B cell (primary cell): ENCODE measurements around the gene PRKN. TPM values are rescaled to one million over a fixed set of nuclear protein-coding genes. Genes with fewer than 3 reads are reported as not detected.

Experiments used
- ATAC-seq: fragments of 200-7000 bp; cut with Tn5 transposase; one replicate; pipeline ENCODE4 v1.10.0; 2021; ENCODE audit warnings: low read depth, mild to moderate bottlenecking, moderate number of reproducible peaks, moderate library complexity
- CTCF ChIA-PET: fragments of 350-600 bp; sonication (Branson Sonifier 250); formaldehyde crosslinking; loops from one replicate; lab custom pipeline; 2021; ENCODE audit warnings: antibody characterized with exemption, inconsistent platforms; lab: Charles Lee
- POLR2A ChIA-PET: fragments of 350-600 bp; sonication (Branson Sonifier 250); formaldehyde crosslinking; loops from one replicate; lab custom pipeline; 2021; ENCODE audit warnings: antibody characterized with exemption; lab: Charles Lee
- DNase-seq: peaks from one replicate; pipeline ENCODE4 v3.0.0; 2013
- H2AFZ ChIP-seq: 2 replicates; pipeline ENCODE4 v1.6.1; 2012; ENCODE audit warnings: mild to moderate bottlenecking, low read depth, low read length; ENCODE audit not compliant: insufficient read depth, poor library complexity, severe bottlenecking
- H3K27ac ChIP-seq, 2 donors: 1 replicate in 1 of 2; 2 replicates in 1 of 2; pipeline ENCODE4 v1.5.1; 2012 to 2013; ENCODE audit warnings: low read length in 2 of 2, mild to moderate bottlenecking in 2 of 2, moderate library complexity in 1 of 2
- H3K27me3 ChIP-seq, 4 experiments: fragments of 200-600 bp in 1 of 4; sonication (generic) in 1 of 4; replicated peaks in 1 of 4; 1 replicate in 2 of 4; 2 replicates in 2 of 4; pipeline versions ENCODE4 v1.6.1 to v1.7.0; 2013 to 2016; ENCODE audit warnings: low read length in 3 of 4, mild to moderate bottlenecking in 2 of 4, mixed read lengths in 1 of 4, moderate library complexity in 1 of 4; ENCODE audit not compliant: insufficient read depth in 4 of 4, control insufficient read depth in 3 of 4; ENCODE audit errors: control extremely low read depth in 1 of 4
- H3K36me3 ChIP-seq, 2 experiments: replicated peaks in 1 of 2; 1 replicate in 1 of 2; 2 replicates in 1 of 2; pipeline versions ENCODE4 v1.6.1 to v1.7.1; 2013; ENCODE audit warnings: low read length in 1 of 2; ENCODE audit not compliant: insufficient read depth in 2 of 2, control insufficient read depth in 1 of 2; ENCODE audit errors: control extremely low read depth in 1 of 2, extremely low read depth in 1 of 2
- H3K4me1 ChIP-seq, 2 donors: fragments of 200-600 bp in 1 of 2; sonication (generic) in 1 of 2; 1 replicate in 1 of 2; 2 replicates in 1 of 2; pipeline versions ENCODE4 v1.5.1 to v1.6.1; 2013 to 2017; ENCODE audit warnings: low read length in 2 of 2; ENCODE audit not compliant: control insufficient read depth in 2 of 2, insufficient read depth in 2 of 2
- H3K4me2 ChIP-seq: replicated peaks from 2 replicates; pipeline ENCODE3; 2012; ENCODE audit warnings: mild to moderate bottlenecking, low read depth, low read length; ENCODE audit not compliant: poor library complexity, severe bottlenecking
- H3K4me3 ChIP-seq, 5 experiments: fragments of 200-600 bp in 1 of 5; sonication (generic) in 1 of 5; 1 replicate in 3 of 5; 2 replicates in 2 of 5; pipeline versions ENCODE4 v1.5.1 to v1.7.0; 2011 to 2016; ENCODE audit warnings: low read length in 4 of 5, mild to moderate bottlenecking in 4 of 5, low read depth in 2 of 5, control low read depth in 1 of 5, moderate library complexity in 1 of 5; ENCODE audit not compliant: insufficient read depth in 1 of 5; ENCODE audit errors: control extremely low read depth in 1 of 5, extremely low read depth in 1 of 5
- H3K79me2 ChIP-seq: fragments of 200-600 bp; sonication (generic); one replicate; pipeline ENCODE4 v1.6.0; 2016; ENCODE audit warnings: low read length; ENCODE audit not compliant: control insufficient read depth, insufficient read depth
- H3K9ac ChIP-seq: fragments of 200-600 bp; sonication (generic); 2 replicates; pipeline ENCODE4 v1.6.1; 2017; ENCODE audit warnings: mild to moderate bottlenecking, low read length, moderate library complexity
- H3K9me3 ChIP-seq, 3 donors: one replicate each; pipeline versions ENCODE4 v1.6.1 to v1.7.1; 2013; ENCODE audit warnings: low read length in 2 of 3; ENCODE audit not compliant: control insufficient read depth in 2 of 3, insufficient read depth in 1 of 3; ENCODE audit errors: control extremely low read depth in 1 of 3
- H4K20me1 ChIP-seq: 2 replicates; pipeline ENCODE4 v1.6.0; 2012; ENCODE audit warnings: mild to moderate bottlenecking, low read length; ENCODE audit not compliant: insufficient read depth, control insufficient read depth, poor library complexity, severe bottlenecking
- H3K27ac Mint-ChIP-seq: one replicate; pipeline ENCODE4 v1.8.0; 2021; ENCODE audit warnings: mixed read lengths
- H3K27me3 Mint-ChIP-seq: one replicate; pipeline ENCODE4 v1.8.0; 2021; ENCODE audit warnings: mixed read lengths
- H3K4me1 Mint-ChIP-seq: one replicate; pipeline ENCODE4 v1.8.0; 2021; ENCODE audit warnings: mixed read lengths
- H3K4me3 Mint-ChIP-seq: one replicate; pipeline ENCODE4 v1.8.0; 2021; ENCODE audit warnings: mixed read lengths
- H3K9me3 Mint-ChIP-seq: one replicate; pipeline ENCODE4 v1.8.0; 2022; ENCODE audit warnings: mixed read lengths; ENCODE audit not compliant: insufficient read depth
- EZH2 ChIP-seq: IDR thresholded peaks from 2 replicates; pipeline ENCODE4 v1.6.1; 2012; ENCODE audit warnings: borderline replicate concordance, low read depth, mild to moderate bottlenecking, moderate library complexity, low read length; ENCODE audit not compliant: insufficient read depth, poor library complexity, severe bottlenecking
- WGBS: methylation state at CpG from one replicate; pipeline ENCODE4 v1.1.5; 2013; ENCODE audit warnings: missing lambda C conversion rate; ENCODE audit not compliant: insufficient coverage; 5-methylcytosine and 5-hydroxymethylcytosine counted together
- intact Hi-C: fragments of 100-400 bp; cut with micrococcal nuclease; formaldehyde crosslinking; loops from one replicate; pipeline ENCODE4 v1.10.0; 2022
- polyA plus RNA-seq: library from polyadenylated mRNA; depleted of rRNA; stranded (reverse); fragments of >200 nt; gene quantifications from 2 replicates; pipeline ENCODE4 v1.2.3, GENCODE V29; 2012
- total RNA-seq, 2 donors: library from RNA; stranded (reverse); fragments of 120-200 nt in 1 of 2; gene quantifications; 1 replicate in 1 of 2; 2 replicates in 1 of 2; pipeline versions ENCODE4 v1.2.3 to v1.2.4, GENCODE V29; 2013 to 2022
- TF ChIP-seq, protein P1 (sequence below): fragments of 200-600 bp; IDR thresholded peaks from one replicate; pipeline ENCODE4 v1.8.0; 2022; ENCODE audit warnings: antibody characterized with exemption, mild to moderate bottlenecking

PRKN gene
- total and polyA plus RNA-seq, 2 donors (not counting 1 experiment from before 2014, with no cell fraction given) = 1.6 to 6.2 TPM

DNA sequence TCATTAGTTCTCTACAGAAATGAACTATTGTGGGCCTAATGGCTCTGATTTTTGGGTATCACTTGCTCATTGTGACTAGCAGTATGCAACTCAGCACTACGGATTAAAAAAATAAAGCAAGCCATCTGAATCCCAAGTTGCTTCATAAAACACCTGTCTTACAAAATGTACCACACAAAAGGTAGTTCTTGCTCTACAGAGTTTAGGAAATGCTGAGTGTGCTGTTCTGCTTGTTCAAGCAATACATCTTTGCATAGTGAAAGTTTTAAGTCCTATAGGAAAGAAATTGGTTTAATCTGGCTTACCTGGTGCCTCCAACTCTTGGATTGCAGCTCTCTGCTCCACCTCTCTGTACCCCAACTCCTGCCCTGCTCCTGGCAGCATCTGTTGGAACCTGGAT is 1187.0 kb downstream of the PRKN start:
- Histone ChIP-seq H3K27me3 (no peaks in the 10 kb centered on the region), H3K36me3 (no peaks in the 10 kb centered on the region), H3K4me3 (no peak overlapping the region), H2AFZ (no peak overlapping the region), H4K20me1 (no peaks in the 10 kb centered on the region), H3K27ac (no peak overlapping the region), H3K4me2 (no peak overlapping the region), H3K9me3 (no peaks in the 10 kb centered on the region), H3K79me2 (no peaks in the 10 kb centered on the region), H3K4me1 (no peaks in the 10 kb centered on the region), H3K9ac (no peak overlapping the region)
- WGBS = no CpG with 5 or more reads among the region's 1 CpG
- Mint-ChIP-seq H3K9me3 (no peaks in the 10 kb centered on the region), H3K4me3 (no peak overlapping the region), H3K27ac (no peak overlapping the region), H3K4me1 (no peaks in the 10 kb centered on the region), H3K27me3 (no peaks in the 10 kb centered on the region)
- ATAC-seq (no peak), DNase-seq (no peak)
- ChIA-PET CTCF (no interaction called here), POLR2A (no interaction called here)
- intact Hi-C loops = no loop called here
- TF ChIP-seq EZH2 = no peak
- TF ChIP-seq, protein P1, sequence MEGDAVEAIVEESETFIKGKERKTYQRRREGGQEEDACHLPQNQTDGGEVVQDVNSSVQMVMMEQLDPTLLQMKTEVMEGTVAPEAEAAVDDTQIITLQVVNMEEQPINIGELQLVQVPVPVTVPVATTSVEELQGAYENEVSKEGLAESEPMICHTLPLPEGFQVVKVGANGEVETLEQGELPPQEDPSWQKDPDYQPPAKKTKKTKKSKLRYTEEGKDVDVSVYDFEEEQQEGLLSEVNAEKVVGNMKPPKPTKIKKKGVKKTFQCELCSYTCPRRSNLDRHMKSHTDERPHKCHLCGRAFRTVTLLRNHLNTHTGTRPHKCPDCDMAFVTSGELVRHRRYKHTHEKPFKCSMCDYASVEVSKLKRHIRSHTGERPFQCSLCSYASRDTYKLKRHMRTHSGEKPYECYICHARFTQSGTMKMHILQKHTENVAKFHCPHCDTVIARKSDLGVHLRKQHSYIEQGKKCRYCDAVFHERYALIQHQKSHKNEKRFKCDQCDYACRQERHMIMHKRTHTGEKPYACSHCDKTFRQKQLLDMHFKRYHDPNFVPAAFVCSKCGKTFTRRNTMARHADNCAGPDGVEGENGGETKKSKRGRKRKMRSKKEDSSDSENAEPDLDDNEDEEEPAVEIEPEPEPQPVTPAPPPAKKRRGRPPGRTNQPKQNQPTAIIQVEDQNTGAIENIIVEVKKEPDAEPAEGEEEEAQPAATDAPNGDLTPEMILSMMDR = no peak

DNA sequence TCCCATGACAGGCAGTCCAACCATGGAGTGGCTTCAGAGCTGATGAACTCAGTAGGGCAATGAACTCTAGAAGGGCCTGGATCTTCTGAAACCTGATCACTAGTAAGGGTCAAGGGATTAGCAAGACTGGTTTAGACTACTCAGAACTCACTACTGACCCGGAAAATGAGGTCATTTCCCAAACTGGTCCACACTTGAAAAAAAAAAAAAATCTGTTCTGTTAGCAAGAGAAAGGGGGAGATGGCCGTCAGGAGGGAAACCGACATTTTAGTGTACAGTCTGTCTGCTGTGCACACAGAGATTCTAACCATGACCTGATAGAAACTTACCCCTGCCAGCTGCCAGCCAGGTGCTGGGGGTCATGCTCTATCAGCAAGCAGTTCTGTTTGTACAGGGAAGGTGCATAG is 1191.3 kb downstream of the PRKN start:
- Histone ChIP-seq H2AFZ (no peak overlapping the region), H4K20me1 (no peaks in the 10 kb centered on the region), H3K79me2 (no peaks in the 10 kb centered on the region), H3K4me1 (no peaks in the 10 kb centered on the region), H3K36me3 (no peaks in the 10 kb centered on the region), H3K9me3 (no peaks in the 10 kb centered on the region), H3K27ac (no peak overlapping the region), H3K9ac (no peak overlapping the region), H3K4me2 (no peak overlapping the region), H3K27me3 (no peaks in the 10 kb centered on the region), H3K4me3 (no peak overlapping the region)
- no peak overlapping the region for H3K4me3 Mint-ChIP-seq
- intact Hi-C loops = no loop called here
- peaks cover 5% of the 10 kb centered on the region for H3K9me3 Mint-ChIP-seq
- CTCF ChIA-PET = no interaction called here
- POLR2A ChIA-PET = no interaction called here
- no CpG with 5 or more reads among the region's 3 CpGs for WGBS
- ATAC-seq (no peak), DNase-seq (no peak)
- no peaks in the 10 kb centered on the region for H3K27me3 Mint-ChIP-seq
- H3K27ac Mint-ChIP-seq = no peak overlapping the region
- no peaks in the 10 kb centered on the region for H3K4me1 Mint-ChIP-seq
- no peak for TF ChIP-seq EZH2
- TF ChIP-seq, protein P1 = no peak
